HG03354 (cell line): Measurements from ENCODE around the gene WNK1.
"Not testable (repeated sequence)": the region's sequence is repeated elsewhere in the genome, so short reads cannot be mapped to it uniquely, and the experiment has no call there.

Experiments used
- ATAC-seq: cut with Tn5 transposase; IDR thresholded peaks from one replicate; pipeline ENCODE4 v1.9.1; 2021; ENCODE audit warnings: mild to moderate bottlenecking; ENCODE audit not compliant: unreplicated experiment, poor library complexity, severe bottlenecking

The WNK1 gene

DNA sequence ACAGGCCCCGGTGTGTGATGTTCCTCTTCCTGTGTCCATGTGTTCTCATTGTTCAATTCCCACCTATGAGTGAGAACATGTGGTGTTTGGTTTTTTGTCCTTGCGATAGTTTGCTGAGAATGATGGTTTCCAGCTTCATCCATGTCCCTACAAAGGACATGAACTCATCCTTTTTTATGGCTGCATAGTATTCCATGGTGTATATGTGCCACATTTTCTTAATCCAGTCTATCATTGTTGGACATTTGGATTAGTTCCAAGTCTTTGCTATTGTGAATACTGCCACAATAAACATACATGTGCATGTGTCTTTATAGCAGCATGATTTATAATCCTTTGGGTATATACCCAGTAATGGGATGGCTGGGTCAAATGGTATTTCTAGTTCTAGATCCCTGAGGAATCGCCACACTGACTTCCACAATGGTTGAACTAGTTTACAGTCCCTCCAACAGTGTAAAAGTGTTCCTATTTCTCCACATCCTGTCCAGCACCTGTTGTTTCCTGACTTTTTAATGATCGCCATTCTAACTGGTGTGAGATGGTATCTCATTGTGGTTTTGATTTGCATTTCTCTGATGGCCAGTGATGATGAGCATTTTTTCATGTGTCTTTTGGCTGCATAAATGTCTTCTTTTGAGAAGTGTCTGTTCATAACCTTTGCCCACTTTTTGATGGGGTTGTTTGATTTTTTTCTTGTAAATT lies 97.5 kb downstream of the WNK1 start:
- ATAC-seq = not testable (repeated sequence)

DNA sequence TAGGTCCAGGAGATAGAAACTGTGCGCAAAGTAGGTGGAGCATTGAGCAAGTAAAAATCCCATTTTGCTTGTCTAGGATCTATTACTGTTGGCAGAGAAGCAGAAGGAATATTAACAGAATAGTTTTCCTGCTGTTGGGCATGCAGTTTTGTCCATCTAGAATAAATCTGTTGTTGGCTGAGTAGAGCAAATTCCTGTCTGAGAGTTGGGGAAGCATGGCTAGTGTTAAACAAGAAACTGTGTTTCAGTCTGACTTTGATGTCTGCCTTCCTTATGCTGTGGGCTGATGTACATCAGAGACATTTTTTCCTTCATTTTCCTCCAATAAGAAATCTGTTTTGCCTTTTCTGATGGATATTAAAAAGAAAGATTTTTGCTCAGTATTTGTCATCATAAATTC lies 99.0 kb downstream of the WNK1 start:
- no peak for ATAC-seq

DNA sequence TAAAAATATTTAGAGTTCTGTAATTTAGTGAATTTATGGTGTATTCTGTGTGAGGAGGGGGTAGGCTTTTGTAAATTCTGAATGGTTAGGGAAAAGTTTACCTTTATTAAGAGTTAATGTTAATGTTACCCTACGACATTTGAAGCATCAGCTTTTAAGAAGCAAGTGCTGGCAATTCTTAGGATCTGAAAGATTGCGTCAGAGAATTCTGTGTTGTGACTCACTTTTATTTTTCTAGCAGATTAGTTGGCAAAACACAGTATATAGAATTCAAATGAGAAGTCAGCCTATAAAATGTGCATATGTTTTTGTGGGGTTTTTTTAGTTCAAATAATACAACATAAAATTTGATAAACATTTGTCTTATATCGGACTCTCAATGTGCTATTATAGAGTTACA lies 99.5 kb downstream of the WNK1 start:
- no peak for ATAC-seq

DNA sequence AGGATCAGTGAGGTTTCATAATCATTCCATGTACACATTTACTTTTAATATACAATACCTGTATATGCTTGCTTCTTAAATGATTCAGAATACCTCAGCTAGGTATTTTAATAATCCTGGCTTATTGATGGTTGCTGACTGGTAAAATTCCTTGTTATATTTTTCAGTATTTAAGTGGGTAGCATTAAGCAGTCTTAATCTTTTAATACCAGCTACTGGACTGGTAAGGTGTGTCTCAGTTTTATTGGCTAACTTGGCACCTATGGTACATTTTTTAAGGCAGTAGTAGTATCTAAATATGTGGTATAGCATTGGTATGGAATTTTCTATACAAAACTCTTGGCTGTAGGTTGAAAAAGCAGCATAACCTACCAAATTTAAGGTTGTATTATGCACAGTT lies 100.5 kb downstream of the WNK1 start:
- ATAC-seq = no peak

DNA sequence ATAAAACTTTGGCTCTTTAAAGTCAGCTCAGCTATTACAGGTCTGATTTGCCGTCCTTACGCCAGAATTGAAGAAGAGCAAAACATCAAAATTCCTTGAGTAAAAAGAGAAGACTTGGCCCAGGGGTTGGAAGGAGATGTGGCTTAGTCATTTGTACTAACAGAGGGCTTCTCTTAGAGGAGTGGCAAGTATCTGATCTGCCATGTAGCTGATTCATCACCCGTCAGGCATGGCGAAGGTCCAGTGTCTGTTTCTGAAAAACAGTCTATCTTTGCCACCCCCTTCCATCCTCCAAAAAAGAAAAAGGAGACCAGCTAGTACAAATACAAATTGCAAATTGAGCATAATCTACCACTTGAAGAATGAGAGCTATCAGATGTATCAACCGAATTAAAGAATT lies 105.2 kb downstream of the WNK1 start:
- no peak for ATAC-seq

DNA sequence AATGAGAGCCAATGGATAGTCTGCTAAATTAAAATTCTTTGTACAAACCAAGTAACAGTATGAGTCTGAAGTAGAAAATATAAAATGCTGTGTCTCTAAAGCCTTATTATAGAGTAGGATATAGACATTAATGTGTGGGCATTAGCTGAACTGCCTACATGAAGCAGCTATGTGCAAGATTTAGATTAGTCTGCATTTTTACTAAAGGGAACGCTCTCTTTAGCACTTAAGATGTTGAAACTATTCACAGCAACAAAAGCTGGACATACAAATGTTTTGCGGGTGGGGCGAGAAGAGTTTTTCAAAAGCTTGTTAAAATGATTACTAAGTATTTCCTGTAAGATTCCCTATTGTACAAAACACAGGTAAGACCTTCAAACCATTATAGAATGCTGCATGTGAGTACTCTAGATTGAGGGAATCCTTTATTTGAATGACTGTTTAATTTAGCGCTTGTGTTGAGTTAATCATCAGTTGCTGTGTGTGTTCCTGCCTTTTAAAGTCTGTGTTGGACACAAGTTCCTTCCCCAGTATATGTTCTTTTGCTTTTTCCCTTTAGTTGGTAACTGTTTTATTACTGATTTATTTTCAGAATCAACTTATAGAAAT lies 110.0 kb downstream of the WNK1 start:
- no peak for ATAC-seq

DNA sequence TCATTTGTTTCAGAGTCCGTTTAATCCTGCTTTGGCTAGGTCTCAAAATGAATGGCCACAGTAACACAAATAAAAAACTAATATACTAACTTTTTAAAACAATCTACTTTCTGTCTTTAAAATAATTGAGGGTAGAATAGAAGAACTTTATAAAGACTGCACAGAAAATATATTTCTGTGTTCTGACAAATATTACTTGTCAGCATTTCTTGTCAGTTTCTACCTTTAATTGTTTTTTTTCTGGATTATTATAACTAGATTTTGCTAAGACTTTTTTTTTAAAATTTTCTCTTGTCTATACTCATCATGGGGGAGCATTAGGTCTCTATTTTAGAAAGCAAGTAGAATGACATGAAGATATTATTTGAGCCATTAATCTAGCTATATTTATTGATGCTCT lies 110.9 kb downstream of the WNK1 start:
- ATAC-seq = no peak

DNA sequence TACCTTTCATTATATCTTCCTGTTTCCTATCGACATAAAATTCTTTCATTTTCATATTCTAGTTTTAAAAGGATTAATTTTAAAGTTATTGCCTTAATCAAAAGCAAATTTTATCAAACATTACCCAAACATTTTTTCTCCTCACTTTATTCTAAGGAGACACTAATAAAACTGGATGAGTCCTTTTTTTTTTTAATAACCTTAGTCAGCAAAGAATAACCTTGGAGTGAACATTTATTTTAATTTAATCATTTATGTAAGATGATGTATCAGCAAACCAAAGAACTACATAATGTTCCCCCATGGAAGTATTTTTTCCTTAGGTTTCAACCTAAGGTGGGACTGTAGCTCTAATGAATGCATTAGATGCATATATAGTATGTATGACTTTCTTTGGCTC lies 113.2 kb downstream of the WNK1 start:
- ATAC-seq = no peak

DNA sequence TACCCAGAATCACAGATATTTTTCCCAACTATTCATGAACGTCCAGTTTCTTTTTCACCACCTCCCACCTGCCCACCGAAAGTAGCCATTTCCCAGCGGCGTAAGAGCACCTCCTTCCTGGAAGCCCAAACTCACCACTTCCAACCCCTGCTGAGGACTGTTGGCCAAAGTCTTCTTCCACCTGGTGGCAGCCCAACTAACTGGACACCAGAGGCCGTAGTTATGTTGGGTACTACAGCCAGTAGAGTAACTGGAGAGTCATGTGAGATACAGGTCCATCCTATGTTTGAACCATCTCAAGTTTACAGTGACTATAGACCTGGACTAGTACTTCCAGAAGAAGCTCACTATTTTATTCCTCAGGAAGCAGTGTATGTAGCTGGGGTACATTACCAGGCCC lies 115.5 kb downstream of the WNK1 start:
- no peak for ATAC-seq

DNA sequence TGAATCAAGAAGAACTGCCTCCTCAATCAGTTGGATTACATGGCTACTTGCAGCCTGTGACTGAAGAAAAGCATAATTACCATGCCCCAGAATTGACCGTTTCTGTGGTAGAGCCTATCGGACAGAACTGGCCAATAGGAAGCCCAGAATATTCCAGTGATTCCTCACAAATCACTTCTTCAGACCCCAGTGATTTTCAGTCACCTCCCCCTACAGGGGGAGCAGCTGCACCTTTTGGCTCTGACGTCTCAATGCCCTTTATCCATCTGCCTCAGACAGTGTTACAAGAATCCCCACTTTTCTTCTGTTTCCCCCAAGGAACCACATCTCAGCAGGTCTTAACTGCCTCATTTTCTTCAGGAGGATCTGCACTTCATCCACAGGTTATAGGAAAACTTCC lies 116.3 kb downstream of the WNK1 start:
- ATAC-seq = no peak

DNA sequence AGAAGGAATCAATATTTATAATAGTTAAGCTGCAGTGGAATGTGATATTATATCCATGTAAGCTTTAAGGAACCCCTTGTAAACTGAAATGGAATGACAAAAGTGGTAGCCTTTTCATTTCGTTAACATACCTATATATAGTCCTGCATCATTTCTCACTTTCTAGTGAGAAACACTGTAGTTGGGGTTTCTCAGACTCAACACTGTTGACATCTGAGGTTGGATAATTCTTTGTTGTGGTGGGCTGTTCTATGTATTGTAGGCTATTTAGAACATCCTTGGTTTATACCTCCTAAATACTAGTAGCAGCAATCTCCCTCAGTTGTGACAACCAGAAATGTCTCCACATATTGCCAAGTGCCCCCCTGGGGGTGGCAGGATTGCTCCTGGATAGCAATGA lies 118.0 kb downstream of the WNK1 start:
- ATAC-seq = no peak

DNA sequence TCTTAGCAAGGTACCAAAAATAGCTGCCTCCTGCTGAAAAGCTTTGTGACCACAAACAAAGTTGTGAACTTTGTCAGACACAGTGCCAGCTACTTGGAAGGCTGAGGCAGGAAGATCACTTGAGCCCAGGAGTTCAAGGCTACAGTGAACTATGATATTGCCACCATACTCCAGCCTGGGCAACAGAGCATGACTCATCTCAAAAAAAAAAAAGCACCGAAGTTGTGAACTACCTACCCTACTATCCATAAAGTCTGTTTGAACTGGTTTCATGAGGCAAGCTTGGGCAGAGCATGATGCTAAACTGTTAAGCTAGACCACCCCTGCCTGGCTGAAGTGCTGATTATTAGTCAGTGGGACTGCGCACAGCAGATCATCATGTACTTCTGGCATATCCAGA lies 121.6 kb downstream of the WNK1 start:
- ATAC-seq = no peak

DNA sequence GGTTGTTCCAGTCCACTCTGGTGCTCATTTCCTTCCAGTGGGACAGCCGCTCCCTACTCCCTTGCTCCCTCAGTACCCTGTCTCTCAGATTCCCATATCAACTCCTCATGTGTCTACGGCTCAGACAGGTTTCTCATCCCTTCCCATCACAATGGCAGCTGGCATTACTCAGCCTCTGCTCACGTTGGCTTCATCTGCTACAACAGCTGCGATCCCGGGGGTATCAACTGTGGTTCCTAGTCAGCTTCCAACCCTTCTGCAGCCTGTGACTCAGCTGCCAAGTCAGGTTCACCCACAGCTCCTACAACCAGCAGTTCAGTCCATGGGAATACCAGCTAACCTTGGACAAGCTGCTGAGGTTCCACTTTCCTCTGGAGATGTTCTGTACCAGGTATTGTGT lies 127.3 kb downstream of the WNK1 start:
- no peak for ATAC-seq

DNA sequence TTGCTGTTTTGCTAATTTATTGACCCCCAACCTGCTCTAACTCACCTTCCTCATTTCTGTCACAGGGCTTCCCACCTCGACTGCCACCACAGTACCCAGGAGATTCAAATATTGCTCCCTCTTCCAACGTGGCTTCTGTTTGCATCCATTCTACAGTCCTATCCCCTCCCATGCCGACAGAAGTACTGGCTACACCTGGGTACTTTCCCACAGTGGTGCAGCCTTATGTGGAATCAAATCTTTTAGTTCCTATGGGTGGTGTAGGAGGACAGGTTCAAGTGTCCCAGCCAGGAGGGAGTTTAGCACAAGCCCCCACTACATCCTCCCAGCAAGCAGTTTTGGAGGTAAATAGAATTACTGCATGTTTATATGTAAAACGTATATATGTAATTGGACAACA lies 128.3 kb downstream of the WNK1 start:
- ATAC-seq = no peak

DNA sequence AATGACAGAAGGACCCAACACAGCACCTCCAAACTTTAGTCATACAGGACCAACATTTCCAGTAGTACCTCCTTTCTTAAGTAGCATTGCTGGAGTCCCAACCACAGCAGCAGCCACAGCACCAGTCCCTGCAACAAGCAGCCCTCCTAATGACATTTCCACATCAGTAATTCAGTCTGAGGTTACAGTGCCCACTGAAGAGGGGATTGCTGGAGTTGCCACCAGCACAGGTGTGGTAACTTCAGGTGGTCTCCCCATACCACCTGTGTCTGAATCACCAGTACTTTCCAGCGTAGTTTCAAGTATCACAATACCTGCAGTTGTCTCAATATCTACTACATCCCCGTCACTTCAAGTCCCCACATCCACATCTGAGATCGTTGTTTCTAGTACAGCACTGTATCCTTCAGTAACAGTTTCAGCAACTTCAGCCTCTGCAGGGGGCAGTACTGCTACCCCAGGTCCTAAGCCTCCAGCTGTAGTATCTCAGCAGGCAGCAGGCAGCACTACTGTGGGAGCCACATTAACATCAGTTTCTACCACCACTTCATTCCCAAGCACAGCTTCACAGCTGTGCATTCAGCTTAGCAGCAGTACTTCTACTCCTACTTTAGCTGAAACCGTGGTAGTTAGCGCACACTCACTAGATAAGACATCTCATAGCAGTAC lies 132.5 kb downstream of the WNK1 start:
- no peak for ATAC-seq

DNA sequence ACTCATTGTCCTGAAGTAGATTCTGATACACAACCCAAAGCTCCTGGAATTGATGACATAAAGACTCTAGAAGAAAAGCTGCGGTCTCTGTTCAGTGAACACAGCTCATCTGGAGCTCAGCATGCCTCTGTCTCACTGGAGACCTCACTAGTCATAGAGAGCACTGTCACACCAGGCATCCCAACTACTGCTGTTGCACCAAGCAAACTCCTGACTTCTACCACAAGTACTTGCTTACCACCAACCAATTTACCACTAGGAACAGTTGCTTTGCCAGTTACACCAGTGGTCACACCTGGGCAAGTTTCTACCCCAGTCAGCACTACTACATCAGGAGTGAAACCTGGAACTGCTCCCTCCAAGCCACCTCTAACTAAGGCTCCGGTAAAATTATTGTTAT lies 133.3 kb downstream of the WNK1 start:
- no peak for ATAC-seq

DNA sequence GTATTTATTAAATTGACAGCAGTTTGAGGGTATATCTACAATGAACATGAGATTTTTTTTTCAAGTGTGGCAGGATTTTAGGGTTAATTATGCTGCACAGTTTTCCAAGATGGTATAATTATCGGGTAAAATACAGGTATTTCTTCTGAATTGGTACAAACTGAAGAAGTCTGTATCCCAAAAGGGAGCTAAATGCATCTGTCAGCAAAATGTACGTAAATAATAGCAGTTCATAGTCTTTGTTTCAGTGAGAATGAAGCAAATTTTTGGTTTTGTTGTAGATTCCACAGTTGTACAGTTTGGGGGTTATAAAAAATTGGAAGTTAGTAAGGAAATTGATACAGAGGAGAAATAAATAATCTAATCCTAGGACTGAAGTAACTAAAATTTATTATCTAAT lies 133.8 kb downstream of the WNK1 start:
- ATAC-seq = no peak

DNA sequence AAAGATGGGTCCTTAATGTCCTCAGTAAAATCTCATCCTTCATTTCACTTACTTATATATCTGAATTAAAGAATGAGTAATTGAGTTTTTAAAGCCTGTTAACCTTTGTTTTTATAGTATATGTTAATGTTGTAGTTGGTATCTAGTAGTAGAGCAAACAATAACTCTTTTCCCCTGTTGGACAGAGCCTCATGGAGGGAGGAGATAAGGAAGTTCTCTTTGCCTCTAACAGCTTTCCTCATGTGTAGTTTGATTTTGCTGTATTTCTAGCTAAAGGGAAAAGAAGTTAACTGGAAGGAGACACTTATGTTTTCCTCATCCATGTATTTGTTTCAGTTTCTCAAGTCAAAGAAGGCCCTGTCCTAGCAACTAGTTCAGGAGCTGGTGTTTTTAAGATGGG lies 141.8 kb downstream of the WNK1 start:
- ATAC-seq = no peak

DNA sequence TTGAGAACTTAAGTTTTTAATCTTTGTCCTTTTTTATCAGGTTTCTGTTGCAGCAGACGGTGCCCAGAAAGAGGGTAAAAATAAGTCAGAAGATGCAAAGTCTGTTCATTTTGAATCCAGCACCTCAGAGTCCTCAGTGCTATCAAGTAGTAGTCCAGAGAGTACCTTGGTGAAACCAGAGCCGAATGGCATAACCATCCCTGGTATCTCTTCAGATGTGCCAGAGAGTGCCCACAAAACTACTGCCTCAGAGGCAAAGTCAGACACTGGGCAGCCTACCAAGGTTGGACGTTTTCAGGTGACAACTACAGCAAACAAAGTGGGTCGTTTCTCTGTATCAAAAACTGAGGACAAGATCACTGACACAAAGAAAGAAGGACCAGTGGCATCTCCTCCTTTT lies 143.7 kb downstream of the WNK1 start:
- ATAC-seq = no peak

DNA sequence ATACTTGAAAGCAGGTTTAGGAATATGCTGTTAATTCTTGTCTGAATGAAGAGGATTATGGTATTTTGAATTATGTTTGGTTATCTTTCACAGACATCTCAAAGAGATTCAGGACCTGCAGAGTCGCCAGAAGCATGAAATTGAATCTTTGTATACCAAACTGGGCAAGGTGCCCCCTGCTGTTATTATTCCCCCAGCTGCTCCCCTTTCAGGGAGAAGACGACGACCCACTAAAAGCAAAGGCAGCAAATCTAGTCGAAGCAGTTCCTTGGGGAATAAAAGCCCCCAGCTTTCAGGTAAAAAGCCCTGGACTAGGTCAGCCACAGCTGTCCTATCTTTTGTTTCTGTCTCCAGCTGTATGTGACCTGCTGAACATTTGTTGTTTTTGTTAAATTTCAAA lies 145.0 kb downstream of the WNK1 start:
- ATAC-seq = no peak

DNA sequence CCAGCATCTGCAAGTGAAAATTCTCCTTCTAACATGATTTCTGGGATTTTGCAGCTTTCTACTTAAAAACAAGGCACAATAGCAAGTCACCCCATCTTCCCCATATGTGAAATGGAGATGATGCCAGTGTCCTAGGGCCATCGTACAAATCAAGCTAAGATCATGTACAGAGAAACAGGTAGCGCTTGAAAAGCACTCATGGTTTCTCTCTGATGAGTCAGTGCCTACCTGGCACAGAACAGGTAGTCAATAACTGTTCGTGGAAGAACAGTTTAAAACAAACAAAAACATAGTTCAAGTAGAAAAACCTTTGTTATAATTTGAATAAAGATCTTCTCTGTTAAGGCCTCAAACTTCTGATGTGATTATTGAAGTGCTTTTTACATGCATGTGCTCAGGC lies 150.2 kb downstream of the WNK1 start:
- ATAC-seq = no peak
